Vagina (tissue), 2 donors: ENCODE data around the gene OR5D16. TPM values are rescaled to one million over a fixed set of nuclear protein-coding genes. Genes with fewer than 3 reads are reported as not detected.

Experiments used
- DNase-seq, 2 donors: peaks; one replicate each; pipeline ENCODE4 v3.0.0-alpha.2; 2017; ENCODE audit errors: extremely low spot score in 2 of 2
- H3K27ac ChIP-seq: fragments of 200-600 bp; sonication (generic); one replicate; pipeline ENCODE4 v1.5.1; 2019
- H3K27me3 ChIP-seq: fragments of 200-600 bp; sonication (generic); one replicate; pipeline ENCODE4 v1.5.1; 2019
- H3K36me3 ChIP-seq, 2 donors: fragments of 200-600 bp; sonication (generic); one replicate each; pipeline ENCODE4 v1.5.1; 2017 to 2019
- H3K4me1 ChIP-seq: fragments of 200-600 bp; sonication (generic); one replicate; pipeline ENCODE4 v1.5.1; 2019
- H3K4me3 ChIP-seq, 2 donors: fragments of 200-600 bp; sonication (generic); 1 replicate in 1 of 2; 2 replicates in 1 of 2; pipeline ENCODE4 v1.5.1; 2016 to 2019
- H3K9me3 ChIP-seq: fragments of 200-600 bp; sonication (generic); one replicate; pipeline ENCODE4 v1.5.1; 2019
- POLR2A ChIP-seq, 2 donors: fragments of 450-650 bp; IDR thresholded peaks; one replicate each; pipeline ENCODE4 v1.6.1; 2017; ENCODE audit warnings: antibody characterized with exemption in 2 of 2, mild to moderate bottlenecking in 2 of 2, moderate library complexity in 2 of 2
- POLR2AphosphoS5 ChIP-seq, 2 donors: sonication (generic); formaldehyde crosslinking; IDR thresholded peaks; one replicate each; pipeline ENCODE4 v1.9.0; 2017; ENCODE audit warnings: antibody characterized with exemption in 2 of 2, mild to moderate bottlenecking in 2 of 2, low read depth in 1 of 2; ENCODE audit not compliant: insufficient read depth in 1 of 2
- intact Hi-C: fragments of 100-400 bp; cut with DNase I; formaldehyde crosslinking; loops from one replicate; pipeline ENCODE4 v1.15.1; 2023
- total RNA-seq: library from RNA; depleted of rRNA; stranded (reverse); fragments of >200 nt; gene quantifications from one replicate; pipeline ENCODE4 v1.2.3, GENCODE V29; 2016
- TF ChIP-seq, protein P1 (sequence below), 3 experiments: fragments of 450-650 bp in 2 of 3; fragments of 200-600 bp in 1 of 3; sonication (generic) in 1 of 3; IDR thresholded peaks; one replicate each; pipeline ENCODE4 v1.5.1; 2017 to 2019; ENCODE audit warnings: antibody characterized with exemption in 3 of 3, mild to moderate bottlenecking in 2 of 3, moderate library complexity in 2 of 3

Gene OR5D16
- total RNA-seq, 1 donor from 2014 or later: not detected

DNA sequence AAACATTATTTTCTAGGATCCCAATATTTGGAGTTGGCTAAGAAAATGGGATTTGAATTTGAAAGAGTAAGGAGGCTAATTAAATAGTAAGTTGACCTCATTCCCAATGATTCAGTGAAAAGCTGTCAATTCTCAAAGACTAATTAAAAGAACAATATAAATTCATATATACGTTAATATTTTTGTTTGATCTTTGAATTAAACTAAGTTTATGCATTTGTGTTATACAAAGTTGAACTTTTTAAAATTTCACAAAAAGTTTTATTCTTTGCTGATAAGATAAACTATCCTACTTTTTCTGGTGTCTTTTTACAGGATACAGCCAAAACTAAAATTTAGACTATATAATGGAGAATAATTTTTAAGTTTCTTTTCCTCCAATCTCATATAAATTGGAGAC is 27.5 kb upstream of the OR5D16 start, which contains the start of gene OR5L1:
TSS of gene OR5L1 (plus strand) at position 301 of the 400 bp plus-strand sequence. CDS start 100 bp downstream, outside the sequence.
- Histone ChIP-seq H3K27me3 (no peaks in the 10 kb centered on the region), H3K9me3 (no peaks in the 10 kb centered on the region), H3K4me3 (no peak within 1 kb of the TSS), H3K4me1 (no peaks in the 10 kb centered on the region), H3K36me3 (no peaks in the 10 kb centered on the region), H3K27ac (no peak within 1 kb of the TSS)
- no peak for DNase-seq
- TF ChIP-seq POLR2A (IDR thresholded peaks at IDR 0.05) (no peak), POLR2AphosphoS5 (IDR thresholded peaks at IDR 0.05; ENCODE audit: insufficient read depth in 1 of 2, low read depth in 1 of 2) (no peak)
- TF ChIP-seq, protein P1, sequence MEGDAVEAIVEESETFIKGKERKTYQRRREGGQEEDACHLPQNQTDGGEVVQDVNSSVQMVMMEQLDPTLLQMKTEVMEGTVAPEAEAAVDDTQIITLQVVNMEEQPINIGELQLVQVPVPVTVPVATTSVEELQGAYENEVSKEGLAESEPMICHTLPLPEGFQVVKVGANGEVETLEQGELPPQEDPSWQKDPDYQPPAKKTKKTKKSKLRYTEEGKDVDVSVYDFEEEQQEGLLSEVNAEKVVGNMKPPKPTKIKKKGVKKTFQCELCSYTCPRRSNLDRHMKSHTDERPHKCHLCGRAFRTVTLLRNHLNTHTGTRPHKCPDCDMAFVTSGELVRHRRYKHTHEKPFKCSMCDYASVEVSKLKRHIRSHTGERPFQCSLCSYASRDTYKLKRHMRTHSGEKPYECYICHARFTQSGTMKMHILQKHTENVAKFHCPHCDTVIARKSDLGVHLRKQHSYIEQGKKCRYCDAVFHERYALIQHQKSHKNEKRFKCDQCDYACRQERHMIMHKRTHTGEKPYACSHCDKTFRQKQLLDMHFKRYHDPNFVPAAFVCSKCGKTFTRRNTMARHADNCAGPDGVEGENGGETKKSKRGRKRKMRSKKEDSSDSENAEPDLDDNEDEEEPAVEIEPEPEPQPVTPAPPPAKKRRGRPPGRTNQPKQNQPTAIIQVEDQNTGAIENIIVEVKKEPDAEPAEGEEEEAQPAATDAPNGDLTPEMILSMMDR (IDR thresholded peaks at IDR 0.05): no peak
- intact Hi-C loops: no loop called here

DNA sequence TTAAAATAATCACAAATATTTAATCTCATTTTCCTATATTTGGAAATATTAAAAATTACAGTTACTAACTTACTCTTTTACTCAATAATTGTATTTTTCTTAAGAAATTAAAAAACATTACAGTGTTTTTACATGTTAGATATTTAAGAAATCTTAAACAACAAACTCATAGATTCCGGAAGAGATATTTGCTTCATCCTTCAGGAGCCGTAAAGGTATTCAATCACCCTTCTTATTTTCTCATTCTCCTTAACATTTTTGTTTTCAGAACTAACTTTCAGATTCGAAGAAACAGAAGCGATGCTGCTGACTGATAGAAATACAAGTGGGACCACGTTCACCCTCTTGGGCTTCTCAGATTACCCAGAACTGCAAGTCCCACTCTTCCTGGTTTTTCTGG is 19.2 kb upstream of the OR5D16 start, which contains the start of gene OR5D18:
TSS of gene OR5D18 (plus strand) at position 301 of the 400 bp plus-strand sequence. CDS start at position 301, 0 bp downstream.
- TF ChIP-seq POLR2A (IDR thresholded peaks at IDR 0.05): no peak
- TF ChIP-seq, protein P1 (IDR thresholded peaks at IDR 0.05): no peak
- DNase-seq: no peak
- H3K9me3 ChIP-seq: no peaks in the 10 kb centered on the region
- H3K36me3 ChIP-seq: no peaks in the 10 kb centered on the region
- no peak within 1 kb of the TSS for H3K4me3 ChIP-seq
- H3K4me1 ChIP-seq: no peaks in the 10 kb centered on the region
- H3K27me3 ChIP-seq: no peaks in the 10 kb centered on the region
- no peak within 1 kb of the TSS for H3K27ac ChIP-seq
- intact Hi-C loops: no loop called here

DNA sequence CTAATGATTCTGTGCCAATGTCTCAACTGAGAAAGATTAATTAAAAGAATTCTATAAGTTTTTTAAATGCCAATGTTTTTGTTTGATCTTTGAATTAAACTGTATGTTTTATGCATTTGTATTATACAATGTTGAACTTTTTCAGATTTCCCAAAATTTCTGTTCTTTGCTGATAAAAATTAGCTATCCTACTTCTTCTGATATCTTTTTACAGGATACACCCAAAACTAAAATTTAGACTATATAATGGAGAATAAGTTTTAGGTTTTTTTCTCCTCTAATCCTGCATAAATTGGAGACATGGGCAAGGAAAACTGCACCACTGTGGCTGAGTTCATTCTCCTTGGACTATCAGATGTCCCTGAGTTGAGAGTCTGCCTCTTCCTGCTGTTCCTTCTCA is 11.6 kb upstream of the OR5D16 start, which contains the start of gene OR5L2:
TSS of gene OR5L2 (plus strand) at position 301 of the 400 bp plus-strand sequence. CDS start at position 301, 0 bp downstream.
- no peaks in the 10 kb centered on the region for H3K36me3 ChIP-seq
- no peak within 1 kb of the TSS for H3K27ac ChIP-seq
- TF ChIP-seq, protein P1 (IDR thresholded peaks at IDR 0.05): no peak
- no peak for TF ChIP-seq POLR2A (IDR thresholded peaks at IDR 0.05)
- TF ChIP-seq POLR2AphosphoS5 (IDR thresholded peaks at IDR 0.05; ENCODE audit: insufficient read depth in 1 of 2, low read depth in 1 of 2): no peak
- no peak for DNase-seq
- intact Hi-C loops: no loop called here
- no peaks in the 10 kb centered on the region for H3K27me3 ChIP-seq
- H3K4me3 ChIP-seq: no peak within 1 kb of the TSS
- H3K4me1 ChIP-seq: no peaks in the 10 kb centered on the region
- H3K9me3 ChIP-seq: no peaks in the 10 kb centered on the region

DNA sequence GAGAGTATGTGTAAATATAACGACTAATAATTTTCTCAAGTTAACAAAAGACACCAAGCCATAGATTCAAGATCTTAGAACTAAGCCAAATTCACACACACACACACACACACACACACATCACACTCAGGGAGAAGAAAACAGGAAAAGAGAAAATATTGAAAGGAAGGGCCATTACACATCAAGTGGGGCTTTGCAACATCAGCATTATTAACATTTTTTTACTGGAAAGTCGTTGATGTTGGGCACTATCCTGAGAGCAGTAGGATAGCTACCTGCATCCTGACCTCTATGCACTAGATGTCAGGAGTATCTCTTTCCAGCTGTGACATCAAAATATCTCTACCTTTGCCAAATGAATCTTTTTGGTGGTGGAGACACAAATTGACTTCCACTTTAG is 8.9 kb downstream of the OR5D16 start:
- DNase-seq: no peak
- TF ChIP-seq, protein P1 (IDR thresholded peaks at IDR 0.05): no peak
- Histone ChIP-seq H3K27me3 (no peaks in the 10 kb centered on the region), H3K27ac (no peak overlapping the region), H3K4me3 (no peak overlapping the region), H3K4me1 (no peaks in the 10 kb centered on the region), H3K36me3 (no peaks in the 10 kb centered on the region), H3K9me3 (no peaks in the 10 kb centered on the region)
- intact Hi-C loops: no loop called here

DNA sequence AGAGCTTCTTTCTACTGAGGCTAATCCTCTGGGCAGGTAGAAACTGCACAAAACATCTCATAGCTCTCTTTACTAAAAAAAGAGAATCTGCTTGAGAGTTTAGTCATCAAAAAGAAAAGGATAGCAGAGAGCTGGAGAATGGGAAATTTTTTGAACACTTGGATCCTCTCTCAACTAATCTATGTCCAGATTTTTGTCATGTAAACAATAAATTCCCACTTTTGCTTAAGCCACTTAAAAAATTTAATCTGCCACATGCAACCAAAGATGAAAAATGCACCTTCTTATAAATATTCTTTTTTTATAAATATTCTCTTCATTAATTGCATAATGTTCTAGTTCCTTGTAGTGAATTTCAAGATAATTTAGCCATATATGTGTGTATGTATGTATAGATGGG is 10.5 kb downstream of the OR5D16 start:
- Histone ChIP-seq H3K9me3 (no peaks in the 10 kb centered on the region), H3K4me3 (no peak overlapping the region), H3K4me1 (no peaks in the 10 kb centered on the region), H3K27ac (no peak overlapping the region), H3K27me3 (no peaks in the 10 kb centered on the region), H3K36me3 (no peaks in the 10 kb centered on the region)
- no peak for DNase-seq
- intact Hi-C loops: no loop called here
- TF ChIP-seq POLR2A (IDR thresholded peaks at IDR 0.05) (no peak), POLR2AphosphoS5 (IDR thresholded peaks at IDR 0.05; ENCODE audit: insufficient read depth in 1 of 2, low read depth in 1 of 2) (no peak)
- TF ChIP-seq, protein P1 (IDR thresholded peaks at IDR 0.05): no peak
